Uterus (tissue), 4 donors: ENCODE measurements around the gene THRB. TPM values are rescaled to one million over a fixed set of nuclear protein-coding genes. Genes with fewer than 3 reads are reported as not detected.
"Not testable (repeated sequence)": the region's sequence is repeated elsewhere in the genome, so short reads cannot be mapped to it uniquely, and the experiment has no call there.

Experiments
- DNase-seq, 2 donors: peaks; one replicate each; pipeline ENCODE4 v3.0.0-alpha.2; 2019 to 2020
- H3K27ac ChIP-seq, 2 donors: fragments of 200-600 bp; sonication (generic); 1 replicate in 1 of 2; 2 replicates in 1 of 2; pipeline ENCODE4 v1.5.1; 2016 to 2018
- H3K27me3 ChIP-seq, 2 donors: fragments of 200-600 bp; sonication (generic); one replicate each; pipeline ENCODE4 v1.5.1; 2018 to 2019; ENCODE audit warnings: control low read depth in 1 of 2
- H3K36me3 ChIP-seq, 2 donors: fragments of 200-600 bp; sonication (generic); one replicate each; pipeline ENCODE4 v1.5.1; 2019; ENCODE audit warnings: control low read depth in 1 of 2
- H3K4me1 ChIP-seq, 2 donors: fragments of 200-600 bp; sonication (generic); one replicate each; pipeline ENCODE4 v1.5.1; 2018 to 2019; ENCODE audit warnings: control low read depth in 1 of 2
- H3K4me3 ChIP-seq, 2 donors: fragments of 200-600 bp; sonication (generic); 1 replicate in 1 of 2; 2 replicates in 1 of 2; pipeline ENCODE4 v1.5.1; 2018 to 2019; ENCODE audit warnings: mild to moderate bottlenecking in 1 of 2
- H3K9me3 ChIP-seq, 2 donors: fragments of 200-600 bp; sonication (generic); one replicate each; pipeline ENCODE4 v1.5.1; 2019; ENCODE audit warnings: control low read depth in 1 of 2
- POLR2A ChIP-seq, 2 donors: fragments of 450-650 bp; IDR thresholded peaks; one replicate each; pipeline ENCODE4 v1.6.1; 2016; ENCODE audit warnings: antibody characterized with exemption in 2 of 2, mild to moderate bottlenecking in 1 of 2, moderate library complexity in 1 of 2
- intact Hi-C: fragments of 100-400 bp; cut with DNase I; formaldehyde crosslinking; loops from one replicate; pipeline ENCODE4 v1.15.1; 2023; ENCODE audit warnings: low total_unique reads
- total RNA-seq, 4 donors: library from RNA; depleted of rRNA in 3 of 4; stranded (reverse); fragments of >200 nt in 3 of 4; gene quantifications; one replicate each; pipeline versions ENCODE4 v1.1.0 to v1.2.4, GENCODE V29; 2014 to 2023
- TF ChIP-seq, protein P1 (sequence below), 4 experiments: fragments of 200-600 bp in 2 of 4; fragments of 450-650 bp in 2 of 4; sonication (generic) in 2 of 4; IDR thresholded peaks; one replicate each; pipeline ENCODE4 v1.5.1; 2016 to 2019; ENCODE audit warnings: antibody characterized with exemption in 4 of 4, mild to moderate bottlenecking in 2 of 4, moderate library complexity in 1 of 4
- donor health status: DM: yes; HTN: yes; CAD: no.

Gene THRB
- total RNA-seq, 4 donors from 2014 or later = 4.6 to 38.2 (median 17.3) TPM

DNA sequence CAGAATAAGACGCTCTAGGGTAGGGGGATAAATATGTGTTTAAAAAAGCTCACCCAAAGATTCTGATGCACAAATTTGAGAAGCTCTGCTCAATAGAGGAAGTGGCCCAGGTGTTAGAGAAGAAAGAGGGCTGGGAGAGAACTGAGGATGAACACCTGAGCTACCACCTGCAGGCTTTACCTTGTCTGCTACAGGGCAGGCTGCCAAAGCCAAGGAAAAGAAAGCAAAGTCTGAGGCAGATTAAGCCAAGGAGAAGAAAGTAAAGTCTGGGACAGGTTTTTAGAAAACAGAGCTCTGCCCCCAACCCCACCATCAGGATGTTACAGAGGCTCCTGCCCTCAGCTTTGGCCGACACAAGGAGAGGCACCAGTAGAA lies 92.9 kb downstream of the THRB start:
- H3K4me1 ChIP-seq = peaks cover 0 to 10% of the 10 kb centered on the region in 2 donors
- H3K27ac ChIP-seq = peak overlapping the region; percentile 64 to 67
- intact Hi-C loops = no loop called here
- TF ChIP-seq, protein P1, sequence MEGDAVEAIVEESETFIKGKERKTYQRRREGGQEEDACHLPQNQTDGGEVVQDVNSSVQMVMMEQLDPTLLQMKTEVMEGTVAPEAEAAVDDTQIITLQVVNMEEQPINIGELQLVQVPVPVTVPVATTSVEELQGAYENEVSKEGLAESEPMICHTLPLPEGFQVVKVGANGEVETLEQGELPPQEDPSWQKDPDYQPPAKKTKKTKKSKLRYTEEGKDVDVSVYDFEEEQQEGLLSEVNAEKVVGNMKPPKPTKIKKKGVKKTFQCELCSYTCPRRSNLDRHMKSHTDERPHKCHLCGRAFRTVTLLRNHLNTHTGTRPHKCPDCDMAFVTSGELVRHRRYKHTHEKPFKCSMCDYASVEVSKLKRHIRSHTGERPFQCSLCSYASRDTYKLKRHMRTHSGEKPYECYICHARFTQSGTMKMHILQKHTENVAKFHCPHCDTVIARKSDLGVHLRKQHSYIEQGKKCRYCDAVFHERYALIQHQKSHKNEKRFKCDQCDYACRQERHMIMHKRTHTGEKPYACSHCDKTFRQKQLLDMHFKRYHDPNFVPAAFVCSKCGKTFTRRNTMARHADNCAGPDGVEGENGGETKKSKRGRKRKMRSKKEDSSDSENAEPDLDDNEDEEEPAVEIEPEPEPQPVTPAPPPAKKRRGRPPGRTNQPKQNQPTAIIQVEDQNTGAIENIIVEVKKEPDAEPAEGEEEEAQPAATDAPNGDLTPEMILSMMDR (IDR thresholded peaks at IDR 0.05) = no peak
- no peak for TF ChIP-seq POLR2A (IDR thresholded peaks at IDR 0.05)
- DNase-seq = no peak
- no peak overlapping the region for H3K4me3 ChIP-seq
- H3K27me3 ChIP-seq = no peaks in the 10 kb centered on the region
- no peaks in the 10 kb centered on the region for H3K36me3 ChIP-seq
- no peaks in the 10 kb centered on the region for H3K9me3 ChIP-seq

DNA sequence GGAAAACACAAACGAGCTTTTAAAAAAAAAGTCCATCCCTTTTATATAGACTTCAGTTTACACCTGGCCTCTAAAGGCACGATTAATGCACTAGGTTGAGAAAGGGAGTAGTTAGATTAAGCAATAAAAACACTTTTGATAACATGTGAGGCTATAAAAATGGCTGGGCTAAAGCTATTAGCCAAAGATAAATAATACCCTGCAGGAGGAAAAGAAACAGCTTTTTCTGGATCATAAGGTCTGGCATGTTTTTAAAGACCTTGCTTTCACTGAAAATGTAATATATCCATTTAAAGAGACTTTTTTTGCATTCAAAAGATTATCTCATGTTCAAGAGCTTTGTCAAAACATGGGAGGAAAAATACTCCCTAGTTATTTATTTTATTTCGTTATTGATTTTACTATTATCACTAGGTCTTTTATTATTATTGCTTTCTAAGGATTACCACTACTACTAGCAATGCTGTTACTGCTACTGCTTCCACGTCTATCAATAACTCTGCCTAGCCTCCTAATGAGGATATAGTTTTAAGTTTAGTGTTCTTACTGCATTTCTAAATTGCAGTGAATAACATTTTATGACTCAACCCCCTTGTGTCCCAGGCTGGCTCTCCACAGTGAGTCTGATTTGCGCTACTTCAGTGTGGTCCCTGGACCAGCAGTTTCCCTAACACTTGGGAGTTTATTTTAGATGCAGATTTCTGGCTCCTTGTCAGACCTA lies 93.4 kb downstream of the THRB start:
- H3K27me3 ChIP-seq = no peaks in the 10 kb centered on the region
- no peaks in the 10 kb centered on the region for H3K9me3 ChIP-seq
- peak in 1 of 2 donors; percentile 43 for DNase-seq
- H3K4me1 ChIP-seq = peaks cover 0 to 10% of the 10 kb centered on the region in 2 donors
- no peak for TF ChIP-seq POLR2A (IDR thresholded peaks at IDR 0.05)
- TF ChIP-seq, protein P1 (IDR thresholded peaks at IDR 0.05) = no peak
- H3K4me3 ChIP-seq = no peak overlapping the region
- intact Hi-C loops = no loop called here
- peak overlapping the region; percentile 64 to 67 for H3K27ac ChIP-seq
- H3K36me3 ChIP-seq = no peaks in the 10 kb centered on the region

DNA sequence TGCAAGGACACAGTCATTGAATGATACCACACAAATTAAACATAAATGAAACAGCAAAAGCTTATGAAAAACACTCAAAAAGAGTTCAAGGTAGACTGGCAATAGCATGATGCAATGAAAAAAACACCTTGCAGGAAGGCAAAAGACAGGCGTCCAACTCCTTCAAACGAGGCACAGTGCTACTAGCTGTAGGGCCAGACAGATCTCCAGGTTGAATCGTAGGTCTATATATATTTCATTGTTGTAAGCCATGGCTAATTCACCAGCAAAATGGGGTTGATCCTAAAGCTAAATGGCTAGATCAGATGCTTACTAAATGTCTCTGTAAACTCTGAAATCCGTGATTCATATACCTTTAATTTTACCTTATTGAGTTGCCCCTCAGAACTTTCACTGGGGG lies 94.2 kb downstream of the THRB start:
- TF ChIP-seq POLR2A (IDR thresholded peaks at IDR 0.05) = no peak
- TF ChIP-seq, protein P1 (IDR thresholded peaks at IDR 0.05) = no peak
- no peaks in the 10 kb centered on the region for H3K9me3 ChIP-seq
- no peaks in the 10 kb centered on the region for H3K36me3 ChIP-seq
- no peak overlapping the region for H3K4me3 ChIP-seq
- H3K27me3 ChIP-seq = no peaks in the 10 kb centered on the region
- intact Hi-C loops = no loop called here
- peak overlapping the region; percentile 67 to 71 for H3K27ac ChIP-seq
- DNase-seq = no peak
- peaks cover 0 to 10% of the 10 kb centered on the region in 2 donors for H3K4me1 ChIP-seq

DNA sequence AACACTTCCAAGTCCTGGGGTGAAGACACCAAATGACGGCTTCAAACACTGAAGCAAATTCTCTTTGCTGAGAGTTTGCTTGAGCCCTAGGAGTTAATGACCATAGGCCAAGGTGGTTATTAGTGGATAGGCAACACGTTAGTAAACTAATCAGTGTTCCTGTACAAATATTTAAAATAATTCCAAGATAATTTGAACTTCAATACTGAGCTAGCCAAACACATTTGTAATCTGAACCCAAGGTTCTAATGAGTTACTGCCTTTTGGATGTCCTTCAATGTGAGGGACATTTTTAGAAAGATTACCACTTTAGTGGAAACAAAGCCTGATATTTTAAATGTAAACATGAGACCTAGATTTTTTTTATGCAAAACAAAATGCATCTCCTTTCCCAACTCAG lies 94.6 kb downstream of the THRB start:
- intact Hi-C loops = no loop called here
- H3K9me3 ChIP-seq = no peaks in the 10 kb centered on the region
- DNase-seq = no peak
- no peaks in the 10 kb centered on the region for H3K36me3 ChIP-seq
- no peak for TF ChIP-seq POLR2A (IDR thresholded peaks at IDR 0.05)
- TF ChIP-seq, protein P1 (IDR thresholded peaks at IDR 0.05) = no peak
- H3K27me3 ChIP-seq = no peaks in the 10 kb centered on the region
- H3K4me1 ChIP-seq = peaks cover 0 to 10% of the 10 kb centered on the region in 2 donors
- peak overlapping the region; percentile 67 to 71 for H3K27ac ChIP-seq
- H3K4me3 ChIP-seq = no peak overlapping the region

DNA sequence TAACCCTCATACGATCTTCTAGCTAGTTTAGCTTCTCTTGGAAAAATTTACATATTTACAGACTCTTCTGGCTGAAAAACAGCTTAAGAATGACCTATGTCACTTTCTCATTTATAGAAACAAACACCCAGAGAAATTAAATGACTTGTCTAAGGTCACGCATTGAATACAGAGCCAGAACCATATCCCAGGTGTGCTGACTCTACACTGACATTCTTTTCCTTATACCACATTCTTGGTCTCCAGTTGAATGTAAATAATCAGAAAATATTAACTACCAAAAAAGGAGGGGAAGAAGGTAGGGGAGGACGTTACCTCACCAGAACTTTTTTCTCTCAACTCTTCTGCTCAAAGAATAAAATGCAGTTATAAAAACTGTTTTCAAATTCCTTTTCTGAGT lies 95.0 kb downstream of the THRB start:
- H3K9me3 ChIP-seq = no peaks in the 10 kb centered on the region
- no peaks in the 10 kb centered on the region for H3K36me3 ChIP-seq
- intact Hi-C loops = no loop called here
- H3K4me3 ChIP-seq = no peak overlapping the region
- DNase-seq = no peak
- no peaks in the 10 kb centered on the region for H3K27me3 ChIP-seq
- H3K4me1 ChIP-seq = peaks cover 0 to 10% of the 10 kb centered on the region in 2 donors
- TF ChIP-seq, protein P1 (IDR thresholded peaks at IDR 0.05) = no peak
- no peak for TF ChIP-seq POLR2A (IDR thresholded peaks at IDR 0.05)
- H3K27ac ChIP-seq = peak overlapping the region; percentile 48 to 67

DNA sequence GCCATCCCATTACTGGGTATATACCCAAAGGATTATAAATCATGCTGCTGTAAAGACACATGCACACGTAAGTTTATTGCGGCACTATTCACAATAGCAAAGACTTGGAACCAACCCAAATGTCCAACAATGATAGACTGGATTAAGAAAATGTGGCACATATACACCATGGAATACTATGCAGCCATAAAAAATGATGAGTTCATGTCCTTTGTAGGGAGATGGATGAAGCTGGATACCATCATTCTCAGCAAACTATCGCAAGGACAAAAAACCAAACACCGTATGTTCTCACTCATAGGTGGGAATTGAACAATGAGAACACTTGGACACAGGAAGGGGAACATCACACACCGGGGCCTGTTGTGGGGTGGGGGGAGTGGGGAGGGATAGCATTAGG lies 95.9 kb downstream of the THRB start:
- H3K36me3 ChIP-seq, H3K27me3 ChIP-seq, DNase-seq, intact Hi-C loops, H3K4me3 ChIP-seq, H3K9me3 ChIP-seq, H3K27ac ChIP-seq: not testable (repeated sequence)
- peaks cover 0 to 10% of the 10 kb centered on the region in 2 donors for H3K4me1 ChIP-seq
